ENCODE results near the gene FOXO3.

GRCh38 chr6:108523697-108524096 is 37.0 kb upstream of the FOXO3 start:
- TF ChIP-seq CTCF (IDR thresholded peaks at IDR 0.05), result no peak
- TF ChIP-seq POLR2A (IDR thresholded peaks at IDR 0.05), result no peak

Data from lower leg skin (tissue), 3 donors.